ENCODE measurements around the gene ENAH. TPM values are rescaled to one million over a fixed set of nuclear protein-coding genes. Genes with fewer than 3 reads are reported as not detected.
"Not testable (repeated sequence)": the region's sequence is repeated elsewhere in the genome, so short reads cannot be mapped to it uniquely, and the experiment has no call there.

The ENAH gene
- total RNA-seq, 1 experiment from 2014 or later = 23.2 TPM

GRCh38 chr1:225650179-225650578, 2.7 kb downstream of the ENAH start:
- DNase-seq (ENCODE audit: low read depth) = no peak

- DNase-seq (ENCODE audit: low read depth) = no peak
Measured at GRCh38 chr1:225645194-225645895, 7.6 kb downstream of the ENAH start.

GRCh38 chr1:225644666-225645065, 8.3 kb downstream of the ENAH start:
- no peak for DNase-seq (ENCODE audit: low read depth)

- DNase-seq (ENCODE audit: low read depth) = peak; percentile 4
Measured at GRCh38 chr1:225642177-225642576, 10.7 kb downstream of the ENAH start.

GRCh38 chr1:225638853-225639252, 14.1 kb downstream of the ENAH start:
- no peak for DNase-seq (ENCODE audit: low read depth)

GRCh38 chr1:225637651-225638199, 15.2 kb downstream of the ENAH start:
- DNase-seq (ENCODE audit: low read depth) = no peak

- DNase-seq (ENCODE audit: low read depth) = not testable (repeated sequence)
Measured at GRCh38 chr1:225636992-225637391, 15.9 kb downstream of the ENAH start.

- no peak for DNase-seq (ENCODE audit: low read depth)
Measured at GRCh38 chr1:225635649-225636048, 17.3 kb downstream of the ENAH start.

GRCh38 chr1:225632836-225633235, 20.1 kb downstream of the ENAH start:
- not testable (repeated sequence) for DNase-seq (ENCODE audit: low read depth)

GRCh38 chr1:225631021-225631663, 21.8 kb downstream of the ENAH start:
- no peak for DNase-seq (ENCODE audit: low read depth)

GRCh38 chr1:225629483-225629882, 23.4 kb downstream of the ENAH start:
- no peak for DNase-seq (ENCODE audit: low read depth)

- DNase-seq (ENCODE audit: low read depth) = not testable (repeated sequence)
Measured at GRCh38 chr1:225628794-225629193, 24.1 kb downstream of the ENAH start.

- no peak for DNase-seq (ENCODE audit: low read depth)
Measured at GRCh38 chr1:225627304-225627947, 25.5 kb downstream of the ENAH start.

- no peak for DNase-seq (ENCODE audit: low read depth)
Measured at GRCh38 chr1:225626698-225627097, 26.2 kb downstream of the ENAH start.

GRCh38 chr1:225617956-225618355, 35.0 kb downstream of the ENAH start:
- no peak for DNase-seq (ENCODE audit: low read depth)

- DNase-seq (ENCODE audit: low read depth) = no peak
Measured at GRCh38 chr1:225617479-225617878, 35.4 kb downstream of the ENAH start.

- DNase-seq (ENCODE audit: low read depth) = not testable (repeated sequence)
Measured at GRCh38 chr1:225615403-225615790, 37.5 kb downstream of the ENAH start.

- DNase-seq (ENCODE audit: low read depth) = no peak
Measured at GRCh38 chr1:225613006-225613405, 39.9 kb downstream of the ENAH start.

GRCh38 chr1:225612287-225612686, 40.6 kb downstream of the ENAH start:
- no peak for DNase-seq (ENCODE audit: low read depth)

GRCh38 chr1:225611537-225612223, 41.2 kb downstream of the ENAH start:
- DNase-seq (ENCODE audit: low read depth) = no peak

GRCh38 chr1:225610539-225610938, 42.4 kb downstream of the ENAH start:
- DNase-seq (ENCODE audit: low read depth) = no peak
